HG02981 (cell line): Measurements from ENCODE around the gene GAB2.

Experiments used
- ATAC-seq: cut with Tn5 transposase; IDR thresholded peaks from one replicate; pipeline ENCODE4 v1.9.1; 2021; ENCODE audit warnings: mild to moderate bottlenecking, moderate library complexity; ENCODE audit not compliant: unreplicated experiment

The GAB2 gene

GRCh38 chr11:78344676-78345075 lies 72.9 kb downstream of the GAB2 start:
- ATAC-seq = no peak

- ATAC-seq = no peak
Observed at GRCh38 chr11:78344094-78344493, 73.5 kb downstream of the GAB2 start.

GRCh38 chr11:78343303-78343702 lies 74.3 kb downstream of the GAB2 start:
- no peak for ATAC-seq

DNA sequence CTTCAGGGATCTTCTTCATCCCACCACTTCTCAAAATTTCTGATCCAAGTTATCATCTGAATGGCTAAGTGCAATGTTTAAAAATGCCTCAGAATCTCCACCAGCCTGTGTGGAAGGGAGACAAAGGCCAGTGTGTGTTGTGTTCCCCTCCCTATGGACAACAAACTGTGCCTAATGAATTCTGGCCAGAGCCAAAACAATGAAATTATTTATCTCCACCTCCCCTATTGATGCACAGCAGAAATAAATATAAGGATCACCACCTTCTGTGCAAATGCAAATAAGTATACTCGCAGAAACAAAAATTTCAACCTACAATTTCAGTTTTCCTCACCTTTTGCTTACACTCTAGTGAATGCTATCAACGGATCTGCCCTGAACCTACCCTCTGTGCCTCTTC lies 75.8 kb downstream of the GAB2 start:
- ATAC-seq = no peak

GRCh38 chr11:78340530-78340929 lies 77.1 kb downstream of the GAB2 start:
- ATAC-seq = no peak

GRCh38 chr11:78339945-78340344 lies 77.7 kb downstream of the GAB2 start:
- no peak for ATAC-seq

DNA sequence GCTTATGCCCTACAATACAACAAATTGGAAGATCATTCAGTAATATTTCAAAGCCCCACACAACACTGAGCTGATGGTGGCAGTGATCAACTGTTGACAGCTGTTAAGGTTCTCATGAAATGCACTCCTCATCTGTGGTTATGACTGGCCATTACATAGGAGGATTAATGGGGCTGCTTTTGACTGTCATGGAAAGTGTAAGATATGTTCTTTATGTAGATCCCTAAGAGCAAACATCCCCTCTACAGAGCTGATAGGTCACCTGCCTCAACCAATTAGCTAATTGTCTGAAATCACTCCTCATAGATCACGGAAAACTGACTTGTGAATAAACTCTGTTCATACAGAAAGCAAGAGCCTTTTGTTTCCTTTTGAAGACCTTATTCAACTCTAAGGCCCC lies 78.1 kb downstream of the GAB2 start:
- no peak for ATAC-seq

- ATAC-seq = no peak
Observed at GRCh38 chr11:78338702-78339101, 78.9 kb downstream of the GAB2 start.

GRCh38 chr11:78338138-78338537 lies 79.5 kb downstream of the GAB2 start:
- ATAC-seq = no peak

DNA sequence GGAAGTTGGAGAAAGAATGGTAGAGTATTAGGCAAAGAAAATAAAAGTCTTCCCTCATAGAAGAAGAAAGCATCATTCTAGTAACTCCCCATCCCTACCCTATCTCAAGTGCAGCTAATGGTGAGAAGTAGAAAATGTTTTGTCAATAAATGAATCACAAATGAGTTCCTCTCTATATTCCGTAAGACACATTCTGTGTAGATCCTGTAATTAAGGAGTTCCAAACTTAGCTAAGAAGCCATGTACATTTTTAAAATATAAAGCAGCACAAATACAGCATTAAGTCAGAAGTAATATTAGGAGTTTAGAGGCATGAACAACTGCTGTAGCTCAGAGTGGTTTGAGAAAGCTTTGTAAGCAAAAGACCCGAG lies 80.1 kb downstream of the GAB2 start:
- ATAC-seq = no peak

GRCh38 chr11:78336877-78337553 lies 80.6 kb downstream of the GAB2 start:
- no peak for ATAC-seq

- ATAC-seq = no peak
Observed at GRCh38 chr11:78334109-78334508, 83.5 kb downstream of the GAB2 start.

DNA sequence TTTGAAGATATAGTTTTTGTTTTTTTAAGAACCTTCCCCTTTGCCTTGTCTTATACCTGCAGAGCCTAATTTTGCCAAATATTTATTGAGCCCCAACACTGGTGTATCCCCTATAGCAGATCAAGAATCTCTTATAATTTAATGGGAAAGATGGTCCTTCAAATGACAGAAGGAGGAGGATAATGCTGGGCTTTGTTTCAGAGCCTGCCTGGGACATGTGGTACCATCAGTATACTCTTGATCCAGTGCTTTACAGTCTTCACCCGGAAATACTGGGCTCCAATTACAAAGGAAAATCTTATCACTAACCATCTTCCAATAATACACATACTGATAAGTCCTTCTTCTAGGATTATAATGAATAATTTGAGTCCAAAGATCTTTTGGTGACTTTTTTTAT lies 84.7 kb downstream of the GAB2 start:
- ATAC-seq = no peak

DNA sequence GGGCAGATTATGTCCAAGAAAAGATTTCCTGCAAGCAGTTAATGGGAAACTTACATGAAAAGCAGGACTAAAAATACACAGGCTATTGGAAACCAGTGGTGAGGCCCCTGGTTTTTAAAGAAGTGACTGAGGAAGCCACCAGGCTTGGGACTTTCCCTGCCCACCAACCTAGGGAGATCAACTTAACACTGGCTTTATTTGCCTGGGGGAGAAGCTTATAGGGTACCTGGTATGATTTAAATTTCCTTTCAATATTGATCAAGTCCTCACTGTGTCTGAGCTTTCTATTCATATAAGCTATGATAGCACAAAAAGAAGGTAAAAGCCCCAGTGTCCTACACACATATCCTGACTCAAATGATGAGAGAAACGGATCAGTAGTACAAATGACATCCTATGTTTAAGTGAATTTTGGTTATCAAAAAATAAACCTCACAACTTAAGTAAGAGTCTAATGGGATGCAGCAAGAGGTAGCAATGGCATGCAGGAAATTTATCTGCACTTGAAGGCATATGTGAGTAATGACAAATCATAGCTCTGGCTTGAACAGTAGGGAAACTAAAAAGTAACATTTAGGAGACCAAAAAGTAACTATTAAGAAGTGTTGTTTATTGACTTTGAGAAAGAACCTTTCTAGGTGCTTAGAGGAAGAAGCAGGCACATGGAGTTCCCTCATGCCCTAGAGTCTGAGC lies 85.3 kb downstream of the GAB2 start:
- no peak for ATAC-seq

DNA sequence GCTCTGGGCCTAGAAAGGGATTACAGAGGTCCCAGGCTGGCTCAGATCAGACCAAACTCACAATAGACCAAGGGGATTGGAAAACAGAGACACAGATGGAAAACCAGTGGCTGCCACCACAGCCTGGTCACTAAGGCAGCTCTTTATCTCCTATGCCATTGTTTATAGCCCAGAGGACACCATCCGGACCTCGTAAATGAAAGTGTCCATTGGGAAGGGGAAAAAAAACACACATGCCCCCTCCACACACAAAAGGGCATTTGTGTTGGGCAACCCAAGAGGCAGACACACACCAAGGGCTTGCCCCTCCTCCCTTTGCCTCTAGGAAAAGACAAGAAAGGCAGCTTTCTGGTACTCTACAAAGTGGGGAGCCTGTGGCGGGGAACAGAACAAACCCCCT lies 85.9 kb downstream of the GAB2 start:
- no peak for ATAC-seq

DNA sequence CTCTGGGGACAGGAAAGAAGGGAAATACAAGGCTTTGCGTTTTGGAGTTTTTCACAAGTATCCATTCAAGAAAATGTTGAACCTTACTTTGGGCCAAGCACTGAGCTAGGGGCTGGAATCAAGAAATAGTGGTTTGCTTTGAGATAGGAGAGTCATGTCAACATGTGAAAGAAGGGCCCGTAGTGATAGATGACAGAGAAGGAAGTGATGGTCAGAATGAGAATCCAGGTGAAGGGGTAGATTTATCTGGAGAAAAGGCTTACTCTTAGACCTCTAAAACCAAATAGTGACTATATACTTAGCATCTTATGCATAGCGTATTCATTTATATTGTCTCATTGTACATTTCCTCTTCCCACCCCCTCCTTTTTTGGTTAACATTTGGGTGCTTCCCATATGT lies 87.3 kb downstream of the GAB2 start:
- ATAC-seq = no peak

DNA sequence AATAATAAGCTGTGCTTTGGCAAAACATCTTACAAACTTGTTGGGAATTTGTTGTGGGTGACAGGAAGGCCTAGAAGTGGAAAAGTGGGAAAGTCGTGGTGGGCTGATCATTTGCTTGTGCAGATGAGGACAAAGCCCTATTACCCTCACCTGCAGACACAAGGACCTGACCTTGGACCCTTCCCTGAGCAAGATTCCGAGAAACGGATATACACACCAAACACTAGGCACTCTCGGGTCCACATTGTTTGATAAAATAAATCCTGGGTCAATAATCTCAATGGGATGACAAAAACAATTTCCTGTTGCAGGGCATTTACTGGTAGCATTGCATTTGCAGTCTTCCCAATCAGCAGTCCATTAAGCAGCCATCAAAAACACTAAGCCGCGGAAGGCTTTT lies 89.7 kb downstream of the GAB2 start:
- ATAC-seq = no peak

- ATAC-seq = no peak
Observed at GRCh38 chr11:78325274-78325781, 92.3 kb downstream of the GAB2 start.

DNA sequence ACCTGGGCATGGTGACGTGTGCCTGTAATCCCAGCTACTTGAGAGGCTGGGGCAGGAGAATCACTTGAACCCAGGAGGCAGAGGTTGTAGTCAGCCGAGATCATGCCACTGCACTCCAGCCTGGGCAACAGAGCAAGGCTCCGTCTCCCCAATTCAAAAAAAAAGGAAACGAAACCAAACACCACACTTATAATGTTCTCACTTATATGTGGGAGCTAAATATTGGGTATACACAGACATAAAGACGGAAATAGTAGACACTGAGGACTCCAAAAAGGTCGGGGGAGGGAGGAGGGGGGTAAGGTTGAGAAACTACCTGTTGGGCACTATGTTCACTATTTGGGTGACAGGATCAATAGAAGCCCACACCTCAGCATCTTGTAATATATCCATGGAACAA lies 94.3 kb downstream of the GAB2 start:
- no peak for ATAC-seq

- no peak for ATAC-seq
Observed at GRCh38 chr11:78319453-78319955, 98.1 kb downstream of the GAB2 start.

GRCh38 chr11:78318321-78319114 lies 99.1 kb downstream of the GAB2 start:
- ATAC-seq = no peak

DNA sequence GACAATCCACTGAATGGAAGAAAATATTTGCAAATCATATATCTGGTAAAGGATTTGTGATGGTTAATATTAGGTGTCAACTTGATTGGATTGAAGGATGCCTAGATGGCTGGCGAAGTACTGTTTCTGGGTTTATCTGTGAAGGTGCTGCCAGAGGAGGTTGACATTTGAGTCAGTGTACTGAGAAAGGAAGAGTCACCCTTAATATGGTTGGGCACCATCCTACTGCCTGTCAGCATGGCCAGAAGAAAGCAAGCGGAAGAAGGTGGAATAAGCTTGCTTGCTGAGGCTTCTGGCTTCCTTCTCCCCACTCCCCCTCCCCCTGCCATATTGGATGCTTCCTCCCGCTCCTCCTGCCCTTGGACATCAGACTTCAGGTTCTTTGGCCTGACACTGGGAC lies 101.9 kb downstream of the GAB2 start:
- ATAC-seq = no peak
